Smooth muscle cell of the brain vasculature (primary cell): Measurements from ENCODE around the gene GIMAP7.
"Not testable (repeated sequence)": the region's sequence is repeated elsewhere in the genome, so short reads cannot be mapped to it uniquely, and the experiment has no call there.

ENCODE experiments used
- DNase-seq: peaks from one replicate; pipeline ENCODE4 v3.0.0-alpha.2; 2012; ENCODE audit warnings: low read depth, low spot score

GIMAP7 gene

GRCh38 chr7:150513758-150514157, 914 bp upstream of the GIMAP7 start:
- DNase-seq, result no peak

GRCh38 chr7:150515248-150516147, 826 bp downstream of the GIMAP7 start:
- no peak for DNase-seq

GRCh38 chr7:150516956-150517745, 2.5 kb downstream of the GIMAP7 start:
- no peak for DNase-seq

- DNase-seq, result no peak
These were observed 4.6 kb downstream of the GIMAP7 start for GRCh38 chr7:150519310-150519709.

- no peak for DNase-seq
These were observed 5.5 kb downstream of the GIMAP7 start for GRCh38 chr7:150520145-150520544.

GRCh38 chr7:150522931-150523330, 8.3 kb downstream of the GIMAP7 start:
- not testable (repeated sequence) for DNase-seq

- no peak for DNase-seq
These were observed 9.3 kb downstream of the GIMAP7 start for GRCh38 chr7:150524018-150524417.

GRCh38 chr7:150531704-150532103, 17.0 kb downstream of the GIMAP7 start:
- no peak for DNase-seq

GRCh38 chr7:150538259-150538658, 23.6 kb downstream of the GIMAP7 start:
- DNase-seq, result no peak

- no peak for DNase-seq
These were observed 38.5 kb downstream of the GIMAP7 start for GRCh38 chr7:150553163-150553562.

GRCh38 chr7:150556521-150557138, 42.0 kb downstream of the GIMAP7 start:
- DNase-seq, result no peak

- DNase-seq, result no peak
These were observed 45.8 kb downstream of the GIMAP7 start for GRCh38 chr7:150560486-150560885.

- DNase-seq, result no peak
These were observed 48.2 kb downstream of the GIMAP7 start for GRCh38 chr7:150562919-150563318.

GRCh38 chr7:150564006-150564405, 49.3 kb downstream of the GIMAP7 start:
- no peak for DNase-seq

GRCh38 chr7:150564566-150564965, 49.9 kb downstream of the GIMAP7 start:
- DNase-seq, result no peak

- no peak for DNase-seq
These were observed 50.6 kb downstream of the GIMAP7 start for GRCh38 chr7:150565239-150565638.

GRCh38 chr7:150566123-150566522, 51.5 kb downstream of the GIMAP7 start:
- no peak for DNase-seq

- no peak for DNase-seq
These were observed 51.9 kb downstream of the GIMAP7 start for GRCh38 chr7:150566572-150566971.

- no peak for DNase-seq
These were observed 52.5 kb downstream of the GIMAP7 start, which contains the start of gene GIMAP4 for GRCh38 chr7:150567169-150567568. Gene GIMAP4, plus strand, starts transcription at chr7:150567390. Its CDS starts 2,512 bp downstream, at chr7:150569902.

GRCh38 chr7:150567871-150568301, 53.2 kb downstream of the GIMAP7 start:
- DNase-seq, result no peak

GRCh38 chr7:150568714-150569113, 54.0 kb downstream of the GIMAP7 start:
- DNase-seq, result no peak
